Loucy (cell line): Measurements from ENCODE around the gene BRAF.

Experiments used
- EZH2phosphoT487 ChIP-seq: fragments of 200-600 bp; IDR thresholded peaks from 2 replicates; pipeline ENCODE4 v1.6.1; 2018; ENCODE audit warnings: antibody characterized with exemption, mild to moderate bottlenecking, moderate library complexity, borderline replicate concordance
- TF ChIP-seq, protein P1 (sequence below): fragments of 200-600 bp; sonication (generic); conservative IDR thresholded peaks from 2 replicates; pipeline ENCODE4 v1.5.1; 2014; ENCODE audit warnings: mild to moderate bottlenecking, antibody characterized with exemption, low read length

- TF ChIP-seq, protein P1, sequence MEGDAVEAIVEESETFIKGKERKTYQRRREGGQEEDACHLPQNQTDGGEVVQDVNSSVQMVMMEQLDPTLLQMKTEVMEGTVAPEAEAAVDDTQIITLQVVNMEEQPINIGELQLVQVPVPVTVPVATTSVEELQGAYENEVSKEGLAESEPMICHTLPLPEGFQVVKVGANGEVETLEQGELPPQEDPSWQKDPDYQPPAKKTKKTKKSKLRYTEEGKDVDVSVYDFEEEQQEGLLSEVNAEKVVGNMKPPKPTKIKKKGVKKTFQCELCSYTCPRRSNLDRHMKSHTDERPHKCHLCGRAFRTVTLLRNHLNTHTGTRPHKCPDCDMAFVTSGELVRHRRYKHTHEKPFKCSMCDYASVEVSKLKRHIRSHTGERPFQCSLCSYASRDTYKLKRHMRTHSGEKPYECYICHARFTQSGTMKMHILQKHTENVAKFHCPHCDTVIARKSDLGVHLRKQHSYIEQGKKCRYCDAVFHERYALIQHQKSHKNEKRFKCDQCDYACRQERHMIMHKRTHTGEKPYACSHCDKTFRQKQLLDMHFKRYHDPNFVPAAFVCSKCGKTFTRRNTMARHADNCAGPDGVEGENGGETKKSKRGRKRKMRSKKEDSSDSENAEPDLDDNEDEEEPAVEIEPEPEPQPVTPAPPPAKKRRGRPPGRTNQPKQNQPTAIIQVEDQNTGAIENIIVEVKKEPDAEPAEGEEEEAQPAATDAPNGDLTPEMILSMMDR: no peak
- TF ChIP-seq EZH2phosphoT487: no peak
Measured at GRCh38 chr7:140734096-140734495, 190.6 kb downstream of the BRAF start.
